ENCODE data around the gene MVB12B.

MVB12B gene

GRCh38 chr9:126516561-126516935 lies 189.9 kb downstream of the MVB12B start:
- Mint-ChIP-seq H3K27me3 (peaks cover 47% of the 10 kb centered on the region), H3K4me3 (peak overlapping the region; percentile 80), H3K9me3 (no peaks in the 10 kb centered on the region), H3K4me1 (peaks cover 25% of the 10 kb centered on the region), H3K36me3 (no peaks in the 10 kb centered on the region), H3K27ac (peak overlapping the region; percentile 86)
- no peak for ATAC-seq

- peak; percentile 80 for ATAC-seq
- peaks cover 25% of the 10 kb centered on the region for H3K4me1 Mint-ChIP-seq
- H3K27ac Mint-ChIP-seq = peak overlapping the region; percentile 86
- no peaks in the 10 kb centered on the region for H3K36me3 Mint-ChIP-seq
- H3K9me3 Mint-ChIP-seq = no peaks in the 10 kb centered on the region
- peaks cover 41% of the 10 kb centered on the region for H3K27me3 Mint-ChIP-seq
- peak overlapping the region; percentile 80 for H3K4me3 Mint-ChIP-seq
Observed at GRCh38 chr9:126516936-126517832, 190.6 kb downstream of the MVB12B start.

GRCh38 chr9:126517833-126518356 lies 191.3 kb downstream of the MVB12B start:
- Mint-ChIP-seq H3K4me3 (peak overlapping the region; percentile 80), H3K27me3 (peaks cover 34% of the 10 kb centered on the region), H3K36me3 (no peaks in the 10 kb centered on the region), H3K4me1 (peaks cover 30% of the 10 kb centered on the region), H3K9me3 (no peaks in the 10 kb centered on the region), H3K27ac (peak overlapping the region; percentile 86)
- no peak for ATAC-seq

- peaks cover 31% of the 10 kb centered on the region for H3K4me1 Mint-ChIP-seq
- H3K27me3 Mint-ChIP-seq = peaks cover 26% of the 10 kb centered on the region
- no peak overlapping the region for H3K4me3 Mint-ChIP-seq
- no peaks in the 10 kb centered on the region for H3K36me3 Mint-ChIP-seq
- no peak for ATAC-seq
- no peaks in the 10 kb centered on the region for H3K9me3 Mint-ChIP-seq
- no peak overlapping the region for H3K27ac Mint-ChIP-seq
Observed at GRCh38 chr9:126518763-126519162, 192.1 kb downstream of the MVB12B start.

GRCh38 chr9:126519660-126520420 lies 193.2 kb downstream of the MVB12B start:
- H3K4me3 Mint-ChIP-seq = no peak overlapping the region
- no peak for ATAC-seq
- no peaks in the 10 kb centered on the region for H3K9me3 Mint-ChIP-seq
- no peak overlapping the region for H3K27ac Mint-ChIP-seq
- no peaks in the 10 kb centered on the region for H3K36me3 Mint-ChIP-seq
- peaks cover 39% of the 10 kb centered on the region for H3K4me1 Mint-ChIP-seq
- H3K27me3 Mint-ChIP-seq = peaks cover 24% of the 10 kb centered on the region

- Mint-ChIP-seq H3K4me3 (no peak overlapping the region), H3K36me3 (no peaks in the 10 kb centered on the region), H3K27ac (no peak overlapping the region), H3K4me1 (peaks cover 39% of the 10 kb centered on the region), H3K27me3 (peaks cover 18% of the 10 kb centered on the region), H3K9me3 (no peaks in the 10 kb centered on the region)
- ATAC-seq = no peak
Observed at GRCh38 chr9:126520453-126520852, 193.8 kb downstream of the MVB12B start.

- H3K27me3 Mint-ChIP-seq = peaks cover 15% of the 10 kb centered on the region
- no peak overlapping the region for H3K27ac Mint-ChIP-seq
- no peaks in the 10 kb centered on the region for H3K9me3 Mint-ChIP-seq
- ATAC-seq = no peak
- H3K4me1 Mint-ChIP-seq = peaks cover 39% of the 10 kb centered on the region
- H3K36me3 Mint-ChIP-seq = no peaks in the 10 kb centered on the region
- H3K4me3 Mint-ChIP-seq = no peak overlapping the region
Observed at GRCh38 chr9:126521089-126521488, 194.5 kb downstream of the MVB12B start.

GRCh38 chr9:126521551-126521950 lies 194.9 kb downstream of the MVB12B start:
- H3K4me1 Mint-ChIP-seq = peaks cover 36% of the 10 kb centered on the region
- ATAC-seq = no peak
- no peaks in the 10 kb centered on the region for H3K9me3 Mint-ChIP-seq
- H3K27me3 Mint-ChIP-seq = peaks cover 15% of the 10 kb centered on the region
- H3K27ac Mint-ChIP-seq = no peak overlapping the region
- H3K4me3 Mint-ChIP-seq = no peak overlapping the region
- no peaks in the 10 kb centered on the region for H3K36me3 Mint-ChIP-seq

- peaks cover 15% of the 10 kb centered on the region for H3K27me3 Mint-ChIP-seq
- ATAC-seq = no peak
- H3K4me1 Mint-ChIP-seq = peaks cover 30% of the 10 kb centered on the region
- no peaks in the 10 kb centered on the region for H3K9me3 Mint-ChIP-seq
- no peaks in the 10 kb centered on the region for H3K36me3 Mint-ChIP-seq
- H3K4me3 Mint-ChIP-seq = no peak overlapping the region
- H3K27ac Mint-ChIP-seq = no peak overlapping the region
Observed at GRCh38 chr9:126521976-126522590, 195.5 kb downstream of the MVB12B start.

- no peak overlapping the region for H3K4me3 Mint-ChIP-seq
- H3K4me1 Mint-ChIP-seq = peaks cover 23% of the 10 kb centered on the region
- peak overlapping the region; percentile 58 for H3K27ac Mint-ChIP-seq
- H3K9me3 Mint-ChIP-seq = no peaks in the 10 kb centered on the region
- no peaks in the 10 kb centered on the region for H3K36me3 Mint-ChIP-seq
- no peak for ATAC-seq
- H3K27me3 Mint-ChIP-seq = peaks cover 15% of the 10 kb centered on the region
Observed at GRCh38 chr9:126522612-126523356, 196.2 kb downstream of the MVB12B start.

- Mint-ChIP-seq H3K27ac (peak overlapping the region; percentile 58), H3K36me3 (no peaks in the 10 kb centered on the region), H3K27me3 (peaks cover 9% of the 10 kb centered on the region), H3K4me1 (peaks cover 22% of the 10 kb centered on the region), H3K4me3 (peak overlapping the region; percentile 70), H3K9me3 (no peaks in the 10 kb centered on the region)
- peak; percentile 71 for ATAC-seq
Observed at GRCh38 chr9:126523611-126524111, 197.0 kb downstream of the MVB12B start.

- Mint-ChIP-seq H3K4me1 (peaks cover 22% of the 10 kb centered on the region), H3K36me3 (no peaks in the 10 kb centered on the region), H3K27ac (peak overlapping the region; percentile 58), H3K9me3 (no peaks in the 10 kb centered on the region), H3K27me3 (peaks cover under 1% of the 10 kb centered on the region), H3K4me3 (peak overlapping the region; percentile 70)
- ATAC-seq = no peak
Observed at GRCh38 chr9:126524353-126525077, 197.9 kb downstream of the MVB12B start.

- Mint-ChIP-seq H3K4me3 (no peak overlapping the region), H3K9me3 (no peaks in the 10 kb centered on the region), H3K36me3 (no peaks in the 10 kb centered on the region), H3K4me1 (peaks cover 27% of the 10 kb centered on the region), H3K27ac (no peak overlapping the region), H3K27me3 (no peaks in the 10 kb centered on the region)
- no peak for ATAC-seq
Observed at GRCh38 chr9:126526218-126527108, 199.8 kb downstream of the MVB12B start.
